NK-92 (cell line): ENCODE data around the gene ENTREP3.
"Not testable (repeated sequence)": the region's sequence is repeated elsewhere in the genome, so short reads cannot be mapped to it uniquely, and the experiment has no call there.

Source experiments
- DNase-seq: peaks from one replicate; lab custom pipeline; 2025; ENCODE audit not compliant: unreplicated experiment; lab: John Stamatoyannopoulos, UW

The ENTREP3 gene

DNA sequence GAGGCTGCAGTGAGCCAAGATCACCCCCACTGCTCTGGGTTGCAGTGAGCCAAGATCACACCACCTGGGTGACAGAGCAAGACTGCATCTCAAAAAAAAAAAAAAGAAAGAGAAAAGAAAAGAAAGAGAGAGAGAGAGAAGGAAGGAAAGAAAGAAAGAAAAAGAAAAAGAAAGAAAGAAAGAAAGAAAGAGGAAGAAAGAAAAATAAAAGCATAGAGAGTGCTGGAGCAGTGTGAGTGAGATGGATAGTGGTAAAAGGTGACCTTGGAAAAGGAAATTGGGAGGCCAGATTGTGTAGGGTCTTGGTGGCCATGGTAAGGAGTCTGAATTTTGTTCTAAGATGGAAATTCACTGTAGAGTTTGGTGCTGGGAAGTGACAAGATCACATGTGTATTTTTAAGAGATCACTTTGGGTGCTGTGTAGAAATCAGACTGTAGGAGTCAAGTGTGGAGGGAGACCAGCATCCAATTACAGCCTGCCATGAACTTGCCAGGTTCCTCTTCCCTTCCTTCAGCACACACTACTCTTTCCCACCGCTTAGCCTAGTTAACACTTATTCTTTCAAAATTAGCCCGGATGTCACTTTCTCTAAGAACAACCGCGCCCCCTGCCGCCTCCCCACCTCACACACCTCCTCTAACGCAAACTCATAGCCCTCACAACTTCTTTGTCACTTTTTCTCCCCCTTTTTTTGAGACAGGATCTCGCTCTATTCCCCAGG, 28.9 kb downstream of the ENTREP3 start:
- DNase-seq, result peak; percentile 4

- DNase-seq, result not testable (repeated sequence)
Observed at GRCh38 chr1:155225404-155225759, 29.9 kb downstream of the ENTREP3 start.

GRCh38 chr1:155223047-155223446, 32.2 kb downstream of the ENTREP3 start:
- DNase-seq, result no peak

- not testable (repeated sequence) for DNase-seq
Observed at GRCh38 chr1:155220211-155220965, 34.9 kb downstream of the ENTREP3 start.

- DNase-seq, result no peak
Observed at GRCh38 chr1:155219592-155220031, 35.7 kb downstream of the ENTREP3 start.

DNA sequence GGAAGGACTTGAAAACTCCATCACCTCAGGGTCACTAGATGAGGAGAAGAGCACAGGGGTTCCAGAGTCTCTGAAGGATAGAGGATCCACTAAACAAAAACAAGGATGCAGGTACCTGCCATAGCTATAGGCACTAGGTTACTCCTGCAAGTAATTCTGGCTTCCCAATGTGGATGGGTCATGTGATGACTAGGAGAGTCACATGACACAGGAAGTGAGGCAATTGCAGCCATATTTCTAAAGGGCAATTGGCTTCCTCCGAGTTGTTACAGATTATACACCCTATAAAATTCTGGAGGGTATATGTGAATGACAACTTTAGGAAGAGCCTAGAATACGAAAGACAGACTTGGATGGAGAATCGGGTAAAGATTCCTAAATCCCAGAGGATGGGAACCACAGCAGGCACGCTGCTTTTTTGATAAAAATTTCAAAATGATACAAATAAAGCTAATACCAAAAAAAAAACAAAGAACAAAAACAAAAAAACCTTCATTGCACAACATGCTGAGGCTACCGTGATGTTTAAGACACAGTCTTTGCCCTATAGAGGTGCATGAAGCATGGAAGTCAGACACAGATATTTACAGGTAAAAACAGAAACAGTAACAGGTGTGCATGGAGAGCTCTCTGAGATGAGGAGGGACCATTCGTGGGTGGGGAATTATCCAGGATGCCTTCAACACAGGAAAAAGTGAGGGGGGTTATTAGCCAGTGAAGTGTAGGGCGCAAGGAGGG, 36.3 kb downstream of the ENTREP3 start:
- no peak for DNase-seq

GRCh38 chr1:155214702-155215101, 40.6 kb downstream of the ENTREP3 start:
- DNase-seq, result not testable (repeated sequence)

- DNase-seq, result not testable (repeated sequence)
Observed at GRCh38 chr1:155212051-155212440, 43.2 kb downstream of the ENTREP3 start.

DNA sequence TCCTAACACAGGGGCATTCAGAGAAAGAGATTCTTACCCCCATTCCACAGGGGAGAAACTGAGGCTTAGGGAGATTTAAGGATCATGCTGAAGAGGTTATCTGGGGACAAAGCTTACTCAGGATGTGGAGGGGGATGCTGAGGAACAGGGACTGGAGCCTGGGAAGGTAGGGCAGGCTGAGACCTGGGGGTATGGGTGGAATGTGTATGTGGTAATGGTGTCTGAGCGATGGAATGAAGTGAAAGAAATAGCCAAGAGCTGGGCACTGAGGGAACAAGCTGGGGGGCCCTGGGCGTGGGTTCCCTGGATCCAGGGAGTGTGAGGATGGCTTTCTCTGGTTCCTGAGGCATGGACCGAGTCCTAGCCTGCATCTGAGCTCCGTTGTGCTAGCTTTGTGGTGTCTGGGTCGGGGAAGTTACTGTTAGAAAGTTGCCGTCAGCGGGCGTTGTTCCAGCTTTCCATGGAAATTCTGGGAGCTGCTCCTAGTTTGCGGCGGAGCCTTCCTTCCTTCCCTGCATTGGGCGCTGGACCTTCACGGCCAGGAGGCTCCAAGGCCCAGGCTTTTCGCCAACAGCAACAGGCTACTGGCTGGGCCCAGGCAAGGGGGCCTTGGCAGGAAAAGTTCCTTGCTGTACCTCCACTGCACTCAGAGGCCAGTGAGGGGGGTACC, 43.8 kb downstream of the ENTREP3 start:
- not testable (repeated sequence) for DNase-seq

DNA sequence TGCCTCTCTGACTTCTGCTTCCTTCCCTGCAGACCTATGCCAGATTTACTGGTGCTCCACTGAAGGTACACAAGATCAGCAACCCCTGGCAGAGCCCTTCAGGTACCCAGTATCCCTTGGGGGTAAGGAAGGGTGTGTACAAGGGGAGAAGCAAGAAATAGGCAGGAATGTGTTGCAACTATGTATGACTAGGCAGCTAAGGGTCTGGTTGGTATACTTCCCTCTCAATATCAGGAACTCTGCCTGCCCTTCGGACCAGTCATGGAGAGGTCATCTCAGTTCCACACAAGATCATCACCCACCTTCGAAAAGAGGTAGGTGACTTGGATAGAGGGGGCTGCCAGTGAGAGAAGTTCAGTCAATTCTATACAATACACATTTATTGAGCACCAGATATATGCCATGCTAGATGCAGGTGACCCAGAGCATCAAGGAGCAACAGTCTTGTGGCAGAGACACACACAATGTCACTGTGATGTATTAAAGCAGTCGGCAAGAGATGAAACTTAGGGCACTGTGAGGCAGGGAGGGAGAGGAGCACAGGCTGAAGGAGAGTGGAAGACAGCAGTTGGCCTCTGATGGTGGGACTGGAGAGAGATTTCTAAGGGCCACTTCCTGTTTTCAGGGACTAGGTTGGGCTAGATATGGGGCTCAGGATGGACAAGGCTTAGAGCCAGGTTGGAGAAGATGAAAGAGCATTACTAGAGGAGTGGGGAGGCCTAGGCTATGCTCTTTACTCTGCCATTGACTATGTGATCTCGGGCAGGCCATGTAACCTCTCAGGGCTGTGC, 44.8 kb downstream of the ENTREP3 start:
- no peak for DNase-seq

- no peak for DNase-seq
Observed at GRCh38 chr1:155209312-155209721, 46.0 kb downstream of the ENTREP3 start.

GRCh38 chr1:155208541-155209311, 46.6 kb downstream of the ENTREP3 start, which contains the start of gene MTX1:
Gene MTX1, plus strand, starts transcription at chr1:155208695. Its CDS starts 110 bp downstream, at chr1:155208805.
- peak; percentile 53 for DNase-seq

DNA sequence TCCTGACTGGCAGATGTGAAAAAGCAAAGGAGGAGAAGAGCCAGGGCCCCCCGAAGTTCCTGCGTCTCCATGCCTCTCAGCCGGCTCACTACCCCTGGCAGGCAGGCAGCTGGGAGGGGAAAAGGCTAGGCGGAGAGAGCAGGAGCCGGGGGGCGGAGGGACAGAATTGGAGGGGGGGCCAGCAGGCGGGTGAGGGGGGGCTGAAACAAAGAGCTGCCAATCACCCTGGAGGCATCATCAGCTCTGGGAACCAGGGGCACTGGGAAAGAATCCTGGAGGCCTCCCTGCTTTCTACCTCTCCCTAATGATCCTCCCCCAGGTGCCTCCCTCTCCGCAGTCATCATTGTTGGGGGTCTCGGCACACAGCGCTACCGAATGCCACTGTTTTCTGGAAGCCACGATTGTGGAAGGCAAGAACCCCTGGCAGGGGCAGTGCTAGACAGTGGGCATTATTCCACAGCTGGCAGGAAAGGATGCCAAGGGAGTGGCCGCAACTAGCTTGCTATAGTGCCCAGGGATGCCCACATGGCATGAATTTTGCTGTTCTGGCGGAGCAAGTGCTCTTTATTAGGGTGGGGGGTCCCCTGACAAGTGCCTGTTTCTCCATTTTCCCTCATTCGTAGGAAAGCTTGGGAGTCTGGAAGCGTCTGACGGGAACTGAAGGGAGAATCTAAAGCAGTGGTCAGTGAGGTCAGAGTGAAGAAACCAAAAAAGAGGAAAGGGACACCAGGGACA, 47.3 kb downstream of the ENTREP3 start, which contains the start of gene THBS3:
TSS of gene THBS3 (minus strand) at position 92 of the 735 bp plus-strand sequence. CDS start at position 71, 21 bp downstream.
- DNase-seq, result no peak

- peak; percentile 8 for DNase-seq
Observed at GRCh38 chr1:155206891-155207805, 48.1 kb downstream of the ENTREP3 start.

GRCh38 chr1:155205969-155206593, 49.2 kb downstream of the ENTREP3 start:
- no peak for DNase-seq

- no peak for DNase-seq
Observed at GRCh38 chr1:155205035-155205434, 50.2 kb downstream of the ENTREP3 start.
